GM21825 (cell line): ENCODE measurements around the gene LSM8.
"Not testable (repeated sequence)": the region's sequence is repeated elsewhere in the genome, so short reads cannot be mapped to it uniquely, and the experiment has no call there.

ENCODE experiments used
- ATAC-seq: cut with Tn5 transposase; IDR thresholded peaks from one replicate; pipeline ENCODE4 v1.9.1; 2021; ENCODE audit warnings: mild to moderate bottlenecking, moderate library complexity; ENCODE audit not compliant: unreplicated experiment

LSM8 gene

GRCh38 chr7:118202061-118202460 is 18.1 kb downstream of the LSM8 start:
- ATAC-seq = no peak

- ATAC-seq = peak; percentile 98
These were observed 30.3 kb downstream of the LSM8 start for GRCh38 chr7:118214051-118214832.

- ATAC-seq = peak; percentile 11
These were observed 30.8 kb downstream of the LSM8 start for GRCh38 chr7:118214833-118215182.

- no peak for ATAC-seq
These were observed 33.3 kb downstream of the LSM8 start for GRCh38 chr7:118217210-118217619.

GRCh38 chr7:118218413-118219156 is 34.6 kb downstream of the LSM8 start:
- ATAC-seq = no peak

GRCh38 chr7:118219157-118219512 is 35.2 kb downstream of the LSM8 start:
- ATAC-seq = no peak

- no peak for ATAC-seq
These were observed 36.6 kb downstream of the LSM8 start for GRCh38 chr7:118220583-118220982.

DNA sequence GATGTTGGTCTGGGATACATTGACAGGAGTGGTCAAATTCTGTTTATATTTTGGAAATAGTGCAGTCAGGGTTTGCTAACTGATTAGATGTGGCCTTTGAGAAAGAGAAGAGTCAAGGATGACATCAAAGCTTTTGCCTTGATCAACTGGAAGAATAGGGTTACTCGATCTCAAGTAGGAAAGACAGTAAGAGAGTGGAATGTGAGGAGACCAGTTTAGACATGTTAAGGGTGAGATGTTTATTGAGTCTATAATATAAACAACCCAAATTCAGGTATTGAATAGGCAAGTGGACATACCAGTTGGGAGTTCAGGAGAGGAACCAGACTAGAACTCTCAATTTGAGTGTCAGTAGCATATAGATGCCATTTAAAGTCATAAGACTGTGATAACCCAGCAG is 38.6 kb downstream of the LSM8 start:
- ATAC-seq = no peak

DNA sequence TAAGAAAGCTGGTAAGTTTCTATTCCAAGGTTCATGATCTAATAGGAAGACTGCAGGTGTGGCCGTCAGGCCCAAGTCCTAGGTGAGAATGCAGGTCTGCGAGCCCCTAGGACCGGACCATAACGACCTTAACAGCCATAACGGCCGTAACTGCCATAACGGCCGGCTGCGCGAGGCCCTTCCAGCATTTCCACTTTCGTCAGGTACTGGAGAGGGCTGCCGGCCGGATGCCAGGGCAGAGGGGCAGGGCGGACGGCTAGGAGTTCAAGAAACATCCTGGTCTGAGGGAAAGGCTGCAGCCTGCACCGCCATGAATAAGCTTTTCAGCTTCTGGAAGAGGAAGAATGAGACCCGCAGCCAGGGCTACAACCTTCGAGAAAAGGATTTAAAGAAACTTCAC is 40.6 kb downstream of the LSM8 start, which contains the start of gene ANKRD7:
Gene ANKRD7, plus strand, starts transcription at position 184 of the 400 bp plus-strand sequence. Its CDS starts 127 bp downstream, at position 311.
- ATAC-seq = no peak

GRCh38 chr7:118232837-118233236 is 48.9 kb downstream of the LSM8 start:
- ATAC-seq = no peak

DNA sequence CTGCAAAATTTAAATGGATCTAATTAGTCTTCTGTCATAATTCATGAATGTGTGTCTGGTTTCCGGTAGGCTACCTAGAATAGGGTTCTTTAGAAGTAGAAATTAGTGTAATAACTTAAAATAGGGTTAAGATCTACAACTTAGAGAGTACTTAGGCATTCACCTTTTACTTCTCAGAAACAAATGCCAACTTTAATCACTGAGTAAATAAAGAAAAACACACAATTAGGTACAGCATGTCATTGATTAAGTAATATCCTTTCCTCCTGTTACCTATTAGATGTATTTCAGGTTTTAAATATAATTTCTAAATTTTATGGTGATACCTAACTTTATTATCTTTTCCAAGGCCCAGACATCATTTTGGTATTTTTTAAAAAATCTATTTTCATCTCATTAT is 49.8 kb downstream of the LSM8 start:
- no peak for ATAC-seq

- no peak for ATAC-seq
These were observed 55.0 kb downstream of the LSM8 start for GRCh38 chr7:118239014-118239413.

DNA sequence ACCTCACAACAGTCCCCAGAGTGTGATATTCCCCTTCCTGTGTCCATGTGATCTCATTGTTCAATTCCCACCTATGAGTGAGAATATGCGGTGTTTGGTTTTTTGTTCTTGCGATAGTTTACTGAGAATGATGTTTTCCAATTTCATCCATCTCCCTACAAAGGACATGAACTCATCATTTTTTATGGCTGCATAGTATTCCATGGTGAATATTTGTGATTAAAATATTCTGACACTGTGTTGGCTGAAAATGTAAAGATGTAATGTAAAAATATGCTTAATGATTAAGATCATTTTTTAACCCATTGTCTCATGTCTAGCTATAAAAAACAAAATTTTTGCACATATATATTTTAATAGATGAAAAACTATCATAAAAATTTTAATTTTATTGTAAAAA is 56.4 kb downstream of the LSM8 start:
- ATAC-seq = not testable (repeated sequence)
